Glutamatergic neuron (in vitro differentiated cells): Measurements from ENCODE around the gene GAGE2A. TPM values are rescaled to one million over a fixed set of nuclear protein-coding genes. Genes with fewer than 3 reads are reported as not detected.
A peak's percentile ranks its signal among the peaks of the same experiment; 100 is the strongest.
"Not testable (repeated sequence)": the region's sequence is repeated elsewhere in the genome, so short reads cannot be mapped to it uniquely, and the experiment has no call there.

Experiments
- DNase-seq: peaks from one replicate; pipeline ENCODE4 v3.0.0; 2022
- H3K27ac Mint-ChIP-seq: one replicate; pipeline ENCODE4 v1.8.0; 2020; ENCODE audit warnings: mild to moderate bottlenecking, mixed read lengths, inconsistent platforms; ENCODE audit not compliant: unreplicated experiment
- H3K27me3 Mint-ChIP-seq: one replicate; pipeline ENCODE4 v1.8.0; 2020; ENCODE audit warnings: mild to moderate bottlenecking, moderate library complexity, mixed read lengths, inconsistent platforms; ENCODE audit not compliant: unreplicated experiment
- H3K36me3 Mint-ChIP-seq: one replicate; pipeline ENCODE4 v1.8.0; 2020; ENCODE audit warnings: mild to moderate bottlenecking, mixed read lengths, inconsistent platforms; ENCODE audit not compliant: unreplicated experiment
- H3K4me1 Mint-ChIP-seq: one replicate; pipeline ENCODE4 v1.8.0; 2020; ENCODE audit warnings: mild to moderate bottlenecking, low read depth, mixed read lengths, inconsistent platforms; ENCODE audit not compliant: unreplicated experiment
- H3K4me3 Mint-ChIP-seq: one replicate; pipeline ENCODE4 v1.8.0; 2020; ENCODE audit warnings: mild to moderate bottlenecking, mixed read lengths, inconsistent platforms; ENCODE audit not compliant: unreplicated experiment
- H3K9me3 Mint-ChIP-seq: one replicate; pipeline ENCODE4 v1.8.0; 2020; ENCODE audit warnings: mild to moderate bottlenecking, moderate library complexity, mixed read lengths, inconsistent platforms; ENCODE audit not compliant: unreplicated experiment
- long read RNA-seq: library from polyadenylated mRNA; unstranded; transcript quantifications from one replicate; pipeline ENCODE4 v2.0.0, GENCODE V29; 2020; ENCODE audit not compliant: unreplicated experiment
- total RNA-seq: library from RNA; stranded (reverse); fragmentation: NEBNext Ultra II Directional; extraction: Animal tissue kit (Norgen Biotek cat#: 25700); gene quantifications from one replicate; pipeline ENCODE4 v1.2.1, GENCODE V29; 2021; ENCODE audit not compliant: unreplicated experiment

GAGE2A gene
- total RNA-seq = not detected
- long read RNA-seq = 0 reads

- not testable (repeated sequence) for H3K27ac Mint-ChIP-seq, H3K27me3 Mint-ChIP-seq, H3K36me3 Mint-ChIP-seq, H3K9me3 Mint-ChIP-seq, H3K4me1 Mint-ChIP-seq, H3K4me3 Mint-ChIP-seq, DNase-seq
These were observed at the start of gene GAGE2A for GRCh38 chrX:49589196-49589595. Gene GAGE2A, plus strand, starts transcription at chrX:49589496. Its CDS starts 1,155 bp downstream, at chrX:49590651.

GRCh38 chrX:49541433-49541832 is 47.9 kb upstream of the GAGE2A start, which contains the start of gene GAGE12D:
Gene GAGE12D, plus strand, starts transcription at chrX:49541733. Its CDS starts 1,155 bp downstream, at chrX:49542888.
- H3K9me3 Mint-ChIP-seq, H3K4me1 Mint-ChIP-seq, H3K27ac Mint-ChIP-seq, H3K4me3 Mint-ChIP-seq, H3K27me3 Mint-ChIP-seq, DNase-seq, H3K36me3 Mint-ChIP-seq: not testable (repeated sequence)

GRCh38 chrX:49550989-49551388 is 38.3 kb upstream of the GAGE2A start, which contains the start of gene GAGE12E:
Gene GAGE12E, plus strand, starts transcription at chrX:49551289. Its CDS starts 1,155 bp downstream, at chrX:49552444.
- H3K9me3 Mint-ChIP-seq, H3K4me1 Mint-ChIP-seq, H3K27ac Mint-ChIP-seq, H3K4me3 Mint-ChIP-seq, H3K36me3 Mint-ChIP-seq, DNase-seq, H3K27me3 Mint-ChIP-seq: not testable (repeated sequence)

- not testable (repeated sequence) for H3K4me1 Mint-ChIP-seq, H3K36me3 Mint-ChIP-seq, H3K4me3 Mint-ChIP-seq, H3K9me3 Mint-ChIP-seq, DNase-seq, H3K27me3 Mint-ChIP-seq, H3K27ac Mint-ChIP-seq
These were observed 28.8 kb upstream of the GAGE2A start, which contains the start of gene GAGE12F for GRCh38 chrX:49560542-49560941. Gene GAGE12F, plus strand, starts transcription at chrX:49560842. Its CDS starts 1,155 bp downstream, at chrX:49561997.

GRCh38 chrX:49568728-49569127 is 20.6 kb upstream of the GAGE2A start:
- DNase-seq = peak; percentile 2
- H3K9me3 Mint-ChIP-seq, H3K27me3 Mint-ChIP-seq, H3K4me1 Mint-ChIP-seq, H3K27ac Mint-ChIP-seq, H3K36me3 Mint-ChIP-seq, H3K4me3 Mint-ChIP-seq: not testable (repeated sequence)

- not testable (repeated sequence) for H3K4me1 Mint-ChIP-seq, H3K9me3 Mint-ChIP-seq, DNase-seq, H3K27ac Mint-ChIP-seq, H3K36me3 Mint-ChIP-seq, H3K27me3 Mint-ChIP-seq, H3K4me3 Mint-ChIP-seq
These were observed 20.1 kb upstream of the GAGE2A start for GRCh38 chrX:49569152-49569551.

- not testable (repeated sequence) for H3K36me3 Mint-ChIP-seq
These were observed 19.2 kb upstream of the GAGE2A start, which contains the start of gene GAGE12G for GRCh38 chrX:49570100-49570499. Gene GAGE12G, plus strand, starts transcription at chrX:49570400. Its CDS starts 1,155 bp downstream, at chrX:49571555.

GRCh38 chrX:49579649-49580048 is 9.6 kb upstream of the GAGE2A start, which contains the start of gene GAGE12H:
Gene GAGE12H, plus strand, starts transcription at chrX:49579949. Its CDS starts 1,155 bp downstream, at chrX:49581104.
- not testable (repeated sequence) for H3K27ac Mint-ChIP-seq, H3K4me3 Mint-ChIP-seq, H3K9me3 Mint-ChIP-seq, H3K36me3 Mint-ChIP-seq, H3K4me1 Mint-ChIP-seq, DNase-seq, H3K27me3 Mint-ChIP-seq

More at GRCh38 chrX:49570100-49570499, 19.2 kb upstream of the GAGE2A start, which contains the start of gene GAGE12G:
- DNase-seq, H3K27me3 Mint-ChIP-seq, H3K27ac Mint-ChIP-seq, H3K9me3 Mint-ChIP-seq, H3K4me3 Mint-ChIP-seq, H3K4me1 Mint-ChIP-seq: not testable (repeated sequence)

GRCh38 chrX:49589769-49590478 is 628 bp downstream of the GAGE2A start:
- not testable (repeated sequence) for H3K9me3 Mint-ChIP-seq, H3K36me3 Mint-ChIP-seq, H3K27me3 Mint-ChIP-seq, H3K27ac Mint-ChIP-seq, H3K4me1 Mint-ChIP-seq, H3K4me3 Mint-ChIP-seq
- DNase-seq = peak; percentile 18

GRCh38 chrX:49590488-49590887 is 1.2 kb downstream of the GAGE2A start:
- H3K36me3 Mint-ChIP-seq, H3K9me3 Mint-ChIP-seq, H3K4me3 Mint-ChIP-seq: not testable (repeated sequence)

GRCh38 chrX:49598720-49599119 is 9.4 kb downstream of the GAGE2A start, which contains the start of gene GAGE1:
Gene GAGE1, plus strand, starts transcription at chrX:49599020. Its CDS starts 1,155 bp downstream, at chrX:49600175.
- not testable (repeated sequence) for DNase-seq, H3K27ac Mint-ChIP-seq, H3K4me3 Mint-ChIP-seq, H3K9me3 Mint-ChIP-seq, H3K27me3 Mint-ChIP-seq, H3K36me3 Mint-ChIP-seq, H3K4me1 Mint-ChIP-seq

More at GRCh38 chrX:49590488-49590887, 1.2 kb downstream of the GAGE2A start:
- DNase-seq, H3K27me3 Mint-ChIP-seq, H3K27ac Mint-ChIP-seq, H3K4me1 Mint-ChIP-seq: not testable (repeated sequence)
